ENCODE measurements around the gene CSH1.
"Not testable (repeated sequence)": the region's sequence is repeated elsewhere in the genome, so short reads cannot be mapped to it uniquely, and the experiment has no call there.

The CSH1 gene

GRCh38 chr17:63928172-63928666, 31.8 kb upstream of the CSH1 start:
- no peak for DNase-seq

GRCh38 chr17:63927464-63928171, 31.2 kb upstream of the CSH1 start:
- DNase-seq = no peak

GRCh38 chr17:63926164-63926563, 29.8 kb upstream of the CSH1 start:
- no peak for DNase-seq

GRCh38 chr17:63925615-63926014, 29.2 kb upstream of the CSH1 start:
- DNase-seq = no peak

- not testable (repeated sequence) for DNase-seq
Measured at GRCh38 chr17:63922402-63922801, 26.0 kb upstream of the CSH1 start.

- DNase-seq = not testable (repeated sequence)
Measured at GRCh38 chr17:63920779-63921178, 24.4 kb upstream of the CSH1 start.

DNA sequence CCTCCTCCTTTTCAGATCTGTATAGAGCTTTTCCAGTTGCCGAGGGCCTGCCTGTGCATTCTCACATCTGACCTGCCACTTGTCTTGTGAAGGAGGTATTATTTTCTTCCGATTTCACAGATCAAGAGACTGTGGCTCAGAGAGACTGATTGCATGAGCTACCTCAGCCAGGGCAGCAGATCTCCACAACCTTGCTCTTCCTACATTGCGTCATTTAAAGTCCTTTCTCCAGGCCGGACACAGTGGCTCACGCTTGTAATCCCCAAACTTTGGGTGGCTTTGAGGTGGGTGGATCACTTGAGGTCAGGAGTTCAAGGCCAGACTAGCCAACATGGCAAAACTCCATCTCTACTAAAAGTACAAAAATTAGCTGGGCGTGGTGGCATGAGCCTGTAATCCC, 23.7 kb upstream of the CSH1 start:
- DNase-seq = not testable (repeated sequence)

DNA sequence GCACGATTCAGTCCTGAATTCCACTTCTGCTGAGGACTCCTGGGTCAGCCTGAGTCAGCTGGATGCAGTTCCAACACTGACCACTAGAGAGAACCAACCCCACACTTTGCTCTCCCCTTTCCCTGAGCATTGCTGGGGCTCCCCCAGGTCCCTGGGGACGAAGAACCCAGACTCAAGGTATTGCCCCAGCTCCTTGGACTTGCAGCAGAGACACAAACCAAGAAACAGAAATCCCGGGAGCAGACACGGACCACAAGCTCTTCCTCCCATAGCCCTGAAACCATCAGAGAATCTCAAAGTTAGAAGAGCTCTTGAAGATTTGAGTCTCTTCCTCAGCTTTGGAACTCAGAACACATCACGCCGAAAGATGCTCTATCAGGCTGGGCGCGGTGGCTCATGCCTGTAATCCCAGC, 22.9 kb upstream of the CSH1 start:
- no peak for DNase-seq

DNA sequence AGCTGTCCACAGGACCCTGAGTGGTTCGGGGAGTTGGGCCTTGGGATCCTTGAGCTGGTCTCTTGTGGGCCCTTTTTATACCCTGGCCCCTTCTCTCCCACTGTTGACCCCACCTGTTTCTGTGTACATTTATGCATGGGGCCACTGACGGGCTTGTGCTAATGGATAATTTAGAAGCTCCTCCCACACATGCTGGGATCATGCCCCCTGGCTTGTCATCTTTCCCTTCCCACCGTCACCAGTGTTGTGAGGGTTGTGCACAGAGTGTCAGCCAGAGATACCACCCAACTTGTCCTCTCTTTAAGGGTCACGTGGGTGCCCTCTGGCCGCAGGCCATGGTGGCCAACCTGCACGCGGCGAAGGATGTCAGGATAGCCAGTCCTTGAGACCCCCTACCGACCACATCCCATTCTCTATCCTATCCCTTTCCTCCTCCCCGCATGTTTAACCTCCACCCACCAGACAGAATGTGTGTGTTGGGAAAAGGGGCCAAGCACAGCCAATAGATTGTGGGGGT, 22.5 kb upstream of the CSH1 start, which contains the start of gene GH1:
Gene GH1 (minus strand): TSS at position 51 of the 517 bp plus-strand sequence. CDS start 63 bp downstream, outside the sequence.
- DNase-seq = not testable (repeated sequence)

- no peak for DNase-seq
Measured at GRCh38 chr17:63918305-63918704, 21.9 kb upstream of the CSH1 start.

DNA sequence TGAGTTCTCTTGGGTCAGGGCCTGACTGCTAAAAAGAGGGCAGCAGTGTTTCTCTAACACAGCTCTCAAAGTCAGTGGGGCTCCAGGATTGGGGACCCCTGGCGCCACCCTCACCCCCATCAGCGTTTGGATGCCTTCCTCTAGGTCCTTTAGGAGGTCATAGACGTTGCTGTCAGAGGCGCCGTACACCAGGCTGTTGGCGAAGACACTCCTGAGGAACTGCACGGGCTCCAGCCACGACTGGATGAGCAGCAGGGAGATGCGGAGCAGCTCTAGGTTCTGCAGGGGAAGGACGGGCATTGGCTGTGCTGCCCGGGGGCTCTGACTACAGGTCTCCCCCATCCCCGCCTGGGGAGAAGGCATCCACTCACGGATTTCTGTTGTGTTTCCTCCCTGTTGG, 21.3 kb upstream of the CSH1 start:
- no peak for DNase-seq

DNA sequence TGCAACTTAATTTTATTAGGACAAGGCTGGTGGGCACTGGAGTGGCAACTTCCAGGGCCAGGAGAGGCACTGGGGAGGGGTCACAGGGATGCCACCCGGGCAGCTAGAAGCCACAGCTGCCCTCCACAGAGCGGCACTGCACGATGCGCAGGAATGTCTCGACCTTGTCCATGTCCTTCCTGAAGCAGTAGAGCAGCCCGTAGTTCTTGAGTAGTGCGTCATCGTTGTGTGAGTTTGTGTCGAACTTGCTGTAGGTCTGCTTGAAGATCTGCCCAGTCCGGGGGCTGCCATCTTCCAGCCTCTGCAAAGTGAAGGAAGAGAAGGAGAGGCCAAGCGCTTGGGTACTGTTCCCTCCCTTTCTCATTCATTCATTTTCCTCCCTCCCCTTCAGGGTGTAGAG, 20.8 kb upstream of the CSH1 start:
- not testable (repeated sequence) for DNase-seq

GRCh38 chr17:63916566-63917185, 20.3 kb upstream of the CSH1 start:
- no peak for DNase-seq

- not testable (repeated sequence) for DNase-seq
Measured at GRCh38 chr17:63915753-63916152, 19.4 kb upstream of the CSH1 start.

- DNase-seq = no peak
Measured at GRCh38 chr17:63914471-63914870, 18.1 kb upstream of the CSH1 start.

DNA sequence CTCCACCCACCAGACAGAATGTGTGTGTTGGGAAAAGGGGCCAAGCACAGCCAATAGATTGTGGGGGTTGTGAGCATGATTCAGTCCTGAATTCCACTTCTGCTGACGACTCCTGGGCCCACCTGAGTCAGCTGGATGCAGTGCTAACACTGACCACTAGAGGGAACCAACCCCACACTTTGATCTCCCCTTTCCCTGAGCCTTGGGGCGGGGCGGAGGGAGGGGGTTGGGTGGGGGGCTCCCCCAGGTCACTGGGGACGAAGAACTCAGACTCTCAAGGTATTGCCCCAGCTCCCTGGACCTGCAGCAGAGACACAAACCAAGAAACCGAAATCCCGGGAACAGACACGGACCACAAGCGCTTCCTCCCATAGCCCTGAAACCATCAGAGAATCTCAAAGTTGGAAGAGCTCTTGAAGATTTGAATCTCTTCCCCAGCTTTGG, 15.3 kb upstream of the CSH1 start:
- peak; percentile 0 for DNase-seq

DNA sequence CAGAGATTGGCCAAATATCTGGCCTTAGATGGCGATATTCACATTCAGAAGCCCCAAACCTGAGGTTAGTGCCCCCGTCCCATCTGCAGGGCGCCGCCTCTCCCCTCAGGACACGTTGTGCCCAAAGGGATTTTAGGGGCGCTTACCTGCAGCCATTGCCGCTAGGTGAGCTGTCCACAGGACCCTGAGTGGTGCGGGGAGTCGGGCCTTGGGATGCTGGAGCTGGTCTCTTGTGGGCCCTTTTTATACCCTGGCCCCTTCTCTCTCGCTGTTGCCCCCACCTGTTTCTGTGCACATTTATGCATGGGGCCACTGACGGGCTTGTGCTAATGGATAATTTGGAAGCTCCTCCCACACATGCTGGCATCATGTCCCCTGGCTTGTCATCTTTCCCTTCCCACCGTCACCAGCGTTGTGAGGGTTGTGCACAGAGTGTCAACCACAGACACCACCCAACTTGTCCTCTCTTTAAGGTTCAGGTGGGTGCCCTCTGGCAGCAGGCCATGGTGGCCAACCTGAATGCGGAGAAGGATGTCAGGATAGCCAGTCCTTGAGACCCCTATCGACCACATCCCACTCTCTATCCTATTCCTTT, 14.8 kb upstream of the CSH1 start, which contains the start of gene CSHL1:
Gene CSHL1 (minus strand): TSS at position 218 of the 595 bp plus-strand sequence. CDS start 62 bp downstream, at position 156.
- DNase-seq = no peak

DNA sequence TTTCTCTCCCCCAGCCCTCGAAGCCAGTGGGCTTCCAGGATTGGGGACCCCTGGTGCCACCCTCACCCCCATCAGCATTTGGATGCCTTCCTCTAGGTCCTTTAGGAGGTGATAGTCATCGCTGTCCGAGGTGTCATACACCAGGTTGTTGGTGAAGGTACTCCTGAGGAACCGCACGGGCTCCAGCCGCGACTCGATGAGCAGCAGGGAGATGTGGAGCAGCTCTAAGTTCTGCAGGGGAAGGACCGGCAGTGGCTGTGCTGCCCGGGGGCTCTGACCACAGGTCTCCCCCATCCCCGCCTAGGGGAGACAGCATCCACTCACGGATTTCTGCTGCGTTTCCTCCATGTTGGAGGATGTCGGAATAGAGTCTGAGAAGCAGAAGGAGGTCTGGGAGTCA, 13.7 kb upstream of the CSH1 start:
- DNase-seq = no peak

GRCh38 chr17:63909586-63909985, 13.2 kb upstream of the CSH1 start:
- DNase-seq = not testable (repeated sequence)

DNA sequence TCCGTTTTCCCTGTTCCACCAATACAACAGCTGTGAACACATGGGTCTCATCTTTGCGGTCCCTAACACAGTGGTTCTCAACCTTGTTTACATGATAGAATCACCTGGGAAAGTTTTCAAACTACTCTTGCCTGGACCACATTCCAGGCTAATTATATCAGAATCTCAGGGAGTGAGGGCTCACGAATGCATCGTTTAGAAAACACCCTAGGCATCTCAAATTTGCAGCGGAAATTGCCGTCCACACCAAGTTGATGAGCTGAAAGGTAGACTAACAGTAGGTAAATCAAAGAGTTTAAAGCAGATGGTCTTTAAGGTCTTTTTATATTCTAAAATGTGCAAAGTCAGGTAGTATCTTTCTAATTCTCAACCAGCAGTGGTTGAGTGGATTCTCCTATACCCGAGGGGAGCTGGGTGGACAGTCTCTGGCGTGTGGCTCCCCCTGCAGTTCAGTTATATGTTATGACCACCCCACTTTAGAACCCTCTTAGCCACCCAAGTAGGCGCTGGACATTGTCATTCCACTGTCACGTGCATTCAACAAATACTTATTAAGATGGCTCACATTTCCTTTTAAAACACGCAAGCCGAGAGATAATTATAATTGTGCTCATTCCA, 10.9 kb upstream of the CSH1 start:
- peak; percentile 1 for DNase-seq

DNA sequence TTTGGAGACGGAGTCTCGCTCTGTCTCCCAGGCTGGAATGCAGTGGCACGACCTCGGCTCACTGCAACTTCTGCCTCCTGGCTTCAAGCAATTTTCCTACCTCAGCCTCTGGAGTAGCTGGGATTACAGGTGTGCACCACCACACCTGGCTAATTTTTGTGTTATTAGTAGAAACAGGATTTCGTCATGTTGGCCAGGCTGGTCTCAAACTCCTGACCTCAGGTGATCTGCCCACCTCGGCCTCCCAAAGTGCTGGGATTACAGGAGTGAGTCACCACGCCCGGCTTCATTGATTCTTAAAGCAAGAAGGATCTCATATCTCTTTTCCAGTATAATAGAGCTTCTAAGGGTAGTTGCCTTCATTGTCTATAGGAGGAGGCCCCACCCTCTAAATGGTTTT, 8.4 kb upstream of the CSH1 start:
- not testable (repeated sequence) for DNase-seq

GRCh38 chr17:63903787-63904201, 7.4 kb upstream of the CSH1 start:
- not testable (repeated sequence) for DNase-seq

- DNase-seq = not testable (repeated sequence)
Measured at GRCh38 chr17:63901971-63902370, 5.6 kb upstream of the CSH1 start.

Data from DMS79 treated with DMSO at 0.1 percent for 48 hours (cell line).